ENCODE data around the gene PLPPR2. TPM values are rescaled to one million over a fixed set of nuclear protein-coding genes. Genes with fewer than 3 reads are reported as not detected.
"Not testable (repeated sequence)": the region's sequence is repeated elsewhere in the genome, so short reads cannot be mapped to it uniquely, and the experiment has no call there.

PLPPR2 gene
- polyA plus RNA-seq, 1 donor from 2014 or later = 44.1 TPM

GRCh38 chr19:11339254-11340098 lies 15.8 kb upstream of the PLPPR2 start, which contains the start of gene RAB3D:
TSS of gene RAB3D (minus strand) at chr19:11339657. CDS start at chr19:11337399, 2,258 bp downstream.
- H3K79me2 ChIP-seq (replicated peaks; ENCODE audit: insufficient read depth, low read length) = peaks cover 19% of the 10 kb centered on the region
- peak within 1 kb of the TSS; percentile 59 for H2AFZ ChIP-seq (ENCODE audit: low read depth, low read length)

GRCh38 chr19:11340099-11340467 lies 15.1 kb upstream of the PLPPR2 start:
- peak overlapping the region; percentile 90 for H3K9ac ChIP-seq (ENCODE audit: low read length)
- not testable (repeated sequence) for H3K4me2 ChIP-seq (ENCODE audit: low read length); H2AFZ ChIP-seq (ENCODE audit: low read depth, low read length); H3K9me3 ChIP-seq (ENCODE audit: low read length); H3K27ac ChIP-seq (ENCODE audit: low read length); H4K20me1 ChIP-seq (ENCODE audit: insufficient read depth); H3K9me2 ChIP-seq (ENCODE audit: insufficient read depth, low read length); H3F3A ChIP-seq (ENCODE audit: insufficient read depth, low read length, poor library complexity, severe bottlenecking); H3K27me3 ChIP-seq (ENCODE audit: insufficient read depth, low read depth, low read length)
- peak overlapping the region; percentile 96 for H3K4me3 ChIP-seq (ENCODE audit: low read length)
- H3K79me2 ChIP-seq (replicated peaks; ENCODE audit: insufficient read depth, low read length) = peaks cover 19% of the 10 kb centered on the region
- peaks cover 11% of the 10 kb centered on the region for H3K36me3 ChIP-seq (ENCODE audit: insufficient read depth, low read length)

More at GRCh38 chr19:11339254-11340098, 15.8 kb upstream of the PLPPR2 start, which contains the start of gene RAB3D:
- peak within 1 kb of the TSS; percentile 78 for H3K4me2 ChIP-seq (ENCODE audit: low read length)
- H3K27me3 ChIP-seq (ENCODE audit: insufficient read depth, low read depth, low read length) = no peaks in the 10 kb centered on the region
- H3K9me2 ChIP-seq (ENCODE audit: insufficient read depth, low read length) = no peaks in the 10 kb centered on the region
- peak within 1 kb of the TSS; percentile 96 for H3K4me3 ChIP-seq (ENCODE audit: low read length)
- TF ChIP-seq SMC3 (conservative IDR thresholded peaks at IDR 0.05; ENCODE audit: poor library complexity) = peak; percentile 54
- TF ChIP-seq, protein P1, sequence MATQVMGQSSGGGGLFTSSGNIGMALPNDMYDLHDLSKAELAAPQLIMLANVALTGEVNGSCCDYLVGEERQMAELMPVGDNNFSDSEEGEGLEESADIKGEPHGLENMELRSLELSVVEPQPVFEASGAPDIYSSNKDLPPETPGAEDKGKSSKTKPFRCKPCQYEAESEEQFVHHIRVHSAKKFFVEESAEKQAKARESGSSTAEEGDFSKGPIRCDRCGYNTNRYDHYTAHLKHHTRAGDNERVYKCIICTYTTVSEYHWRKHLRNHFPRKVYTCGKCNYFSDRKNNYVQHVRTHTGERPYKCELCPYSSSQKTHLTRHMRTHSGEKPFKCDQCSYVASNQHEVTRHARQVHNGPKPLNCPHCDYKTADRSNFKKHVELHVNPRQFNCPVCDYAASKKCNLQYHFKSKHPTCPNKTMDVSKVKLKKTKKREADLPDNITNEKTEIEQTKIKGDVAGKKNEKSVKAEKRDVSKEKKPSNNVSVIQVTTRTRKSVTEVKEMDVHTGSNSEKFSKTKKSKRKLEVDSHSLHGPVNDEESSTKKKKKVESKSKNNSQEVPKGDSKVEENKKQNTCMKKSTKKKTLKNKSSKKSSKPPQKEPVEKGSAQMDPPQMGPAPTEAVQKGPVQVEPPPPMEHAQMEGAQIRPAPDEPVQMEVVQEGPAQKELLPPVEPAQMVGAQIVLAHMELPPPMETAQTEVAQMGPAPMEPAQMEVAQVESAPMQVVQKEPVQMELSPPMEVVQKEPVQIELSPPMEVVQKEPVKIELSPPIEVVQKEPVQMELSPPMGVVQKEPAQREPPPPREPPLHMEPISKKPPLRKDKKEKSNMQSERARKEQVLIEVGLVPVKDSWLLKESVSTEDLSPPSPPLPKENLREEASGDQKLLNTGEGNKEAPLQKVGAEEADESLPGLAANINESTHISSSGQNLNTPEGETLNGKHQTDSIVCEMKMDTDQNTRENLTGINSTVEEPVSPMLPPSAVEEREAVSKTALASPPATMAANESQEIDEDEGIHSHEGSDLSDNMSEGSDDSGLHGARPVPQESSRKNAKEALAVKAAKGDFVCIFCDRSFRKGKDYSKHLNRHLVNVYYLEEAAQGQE (IDR thresholded peaks at IDR 0.05; ENCODE audit: borderline replicate concordance) = peak; percentile 57
- TF ChIP-seq, protein P2, sequence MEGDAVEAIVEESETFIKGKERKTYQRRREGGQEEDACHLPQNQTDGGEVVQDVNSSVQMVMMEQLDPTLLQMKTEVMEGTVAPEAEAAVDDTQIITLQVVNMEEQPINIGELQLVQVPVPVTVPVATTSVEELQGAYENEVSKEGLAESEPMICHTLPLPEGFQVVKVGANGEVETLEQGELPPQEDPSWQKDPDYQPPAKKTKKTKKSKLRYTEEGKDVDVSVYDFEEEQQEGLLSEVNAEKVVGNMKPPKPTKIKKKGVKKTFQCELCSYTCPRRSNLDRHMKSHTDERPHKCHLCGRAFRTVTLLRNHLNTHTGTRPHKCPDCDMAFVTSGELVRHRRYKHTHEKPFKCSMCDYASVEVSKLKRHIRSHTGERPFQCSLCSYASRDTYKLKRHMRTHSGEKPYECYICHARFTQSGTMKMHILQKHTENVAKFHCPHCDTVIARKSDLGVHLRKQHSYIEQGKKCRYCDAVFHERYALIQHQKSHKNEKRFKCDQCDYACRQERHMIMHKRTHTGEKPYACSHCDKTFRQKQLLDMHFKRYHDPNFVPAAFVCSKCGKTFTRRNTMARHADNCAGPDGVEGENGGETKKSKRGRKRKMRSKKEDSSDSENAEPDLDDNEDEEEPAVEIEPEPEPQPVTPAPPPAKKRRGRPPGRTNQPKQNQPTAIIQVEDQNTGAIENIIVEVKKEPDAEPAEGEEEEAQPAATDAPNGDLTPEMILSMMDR (IDR thresholded peaks at IDR 0.05; ENCODE audit: poor library complexity, severe bottlenecking) = no peak
- peak; percentile 26 for TF ChIP-seq EP300 (conservative IDR thresholded peaks at IDR 0.05; ENCODE audit: poor library complexity, severe bottlenecking)
- no peak for TF ChIP-seq TAF1 (IDR thresholded peaks at IDR 0.05; ENCODE audit: low read depth)
- no peak for TF ChIP-seq MXI1 (conservative IDR thresholded peaks at IDR 0.05; ENCODE audit: poor library complexity, severe bottlenecking)
- TF ChIP-seq EZH2 (IDR thresholded peaks at IDR 0.05; ENCODE audit: borderline replicate concordance, insufficient read depth, low read length, poor library complexity, severe bottlenecking) = no peak
- TF ChIP-seq RAD21 (conservative IDR thresholded peaks at IDR 0.05) = peak; percentile 46
- TF ChIP-seq POLR2AphosphoS5 (IDR thresholded peaks at IDR 0.05) = peak; percentile 85
- peak within 1 kb of the TSS; percentile 90 for H3K9ac ChIP-seq (ENCODE audit: low read length)
- H3K27ac ChIP-seq (ENCODE audit: low read length) = peak within 1 kb of the TSS; percentile 54
- H4K20me1 ChIP-seq (ENCODE audit: insufficient read depth) = no peaks in the 10 kb centered on the region
- H3K9me3 ChIP-seq (ENCODE audit: low read length) = peaks cover 4% of the 10 kb centered on the region
- H3K36me3 ChIP-seq (ENCODE audit: insufficient read depth, low read length) = peaks cover 14% of the 10 kb centered on the region
- no peaks in the 10 kb centered on the region for H3F3A ChIP-seq (ENCODE audit: insufficient read depth, low read length, poor library complexity, severe bottlenecking)
